RWPE2 (cell line): Measurements from ENCODE around the gene RADIL.

ENCODE experiments used
- ATAC-seq: fragments of 200-7000 bp; cut with Tn5 transposase; 3 replicates; pipeline ENCODE4 v1.9.1; 2021; ENCODE audit warnings: low read depth
- DNase-seq: peaks from one replicate; pipeline ENCODE4 v3.0.0-alpha.2; 2020; ENCODE audit warnings: low spot score
- H3K27ac ChIP-seq: fragments of 450-650 bp; 2 replicates; pipeline ENCODE4 v1.5.1; 2017; ENCODE audit warnings: mild to moderate bottlenecking; ENCODE audit not compliant: poor library complexity, severe bottlenecking
- H3K27me3 ChIP-seq: fragments of 250-450 bp; sonication (Bioruptor Pico); 2 replicates; pipeline ENCODE4 v1.5.1; 2021; ENCODE audit warnings: mild to moderate bottlenecking, moderate library complexity; ENCODE audit not compliant: insufficient read depth, poor library complexity, severe bottlenecking
- H3K36me3 ChIP-seq: fragments of 250-450 bp; sonication (Bioruptor Pico); 2 replicates; pipeline ENCODE4 v1.5.1; 2020; ENCODE audit warnings: low read depth, mild to moderate bottlenecking, moderate library complexity
- H3K4me1 ChIP-seq: fragments of 250-450 bp; sonication (Bioruptor Pico); 2 replicates; pipeline ENCODE4 v1.5.1; 2021; ENCODE audit warnings: mild to moderate bottlenecking, moderate library complexity; ENCODE audit not compliant: insufficient read depth, poor library complexity, severe bottlenecking
- H3K4me3 ChIP-seq: fragments of 250-450 bp; sonication (Bioruptor Pico); 2 replicates; pipeline ENCODE4 v1.5.1; 2021; ENCODE audit warnings: mild to moderate bottlenecking, moderate library complexity; ENCODE audit not compliant: severe bottlenecking
- H3K9me3 ChIP-seq: fragments of 250-450 bp; sonication (Bioruptor Pico); 2 replicates; pipeline ENCODE4 v1.5.1; 2021; ENCODE audit warnings: mild to moderate bottlenecking, moderate library complexity; ENCODE audit not compliant: severe bottlenecking
- CTCF ChIP-seq: fragments of 450-650 bp; IDR thresholded peaks from one replicate; pipeline ENCODE4 v1.5.1; 2017; ENCODE audit warnings: mild to moderate bottlenecking, moderate library complexity; ENCODE audit not compliant: poor library complexity, severe bottlenecking

Gene RADIL

GRCh38 chr7:4785371-4785770, 98.1 kb downstream of the RADIL start:
- ATAC-seq (no peak), DNase-seq (no peak)
- H3K27ac ChIP-seq: no peak overlapping the region
- no peaks in the 10 kb centered on the region for H3K27me3 ChIP-seq
- no peaks in the 10 kb centered on the region for H3K9me3 ChIP-seq
- no peak overlapping the region for H3K4me3 ChIP-seq
- no peaks in the 10 kb centered on the region for H3K4me1 ChIP-seq
- TF ChIP-seq CTCF: no peak
- peaks cover 24% of the 10 kb centered on the region for H3K36me3 ChIP-seq

GRCh38 chr7:4784799-4785198, 98.7 kb downstream of the RADIL start:
- no peak for ATAC-seq
- Histone ChIP-seq H3K9me3 (no peaks in the 10 kb centered on the region), H3K27me3 (no peaks in the 10 kb centered on the region), H3K27ac (no peak overlapping the region), H3K4me1 (no peaks in the 10 kb centered on the region), H3K4me3 (no peak overlapping the region), H3K36me3 (peaks cover 26% of the 10 kb centered on the region)
- no peak for DNase-seq
- TF ChIP-seq CTCF: no peak

- H3K27me3 ChIP-seq: no peaks in the 10 kb centered on the region
- no peak for TF ChIP-seq CTCF
- no peaks in the 10 kb centered on the region for H3K4me1 ChIP-seq
- H3K36me3 ChIP-seq: peaks cover 26% of the 10 kb centered on the region
- ATAC-seq (no peak), DNase-seq (no peak)
- H3K4me3 ChIP-seq: no peak overlapping the region
- H3K9me3 ChIP-seq: no peaks in the 10 kb centered on the region
- no peak overlapping the region for H3K27ac ChIP-seq
These were observed 99.7 kb downstream of the RADIL start for GRCh38 chr7:4783762-4784351.

GRCh38 chr7:4783292-4783652, 100.2 kb downstream of the RADIL start:
- DNase-seq (no peak), ATAC-seq (no peak)
- H3K36me3 ChIP-seq: peaks cover 23% of the 10 kb centered on the region
- H3K27me3 ChIP-seq: no peaks in the 10 kb centered on the region
- H3K4me1 ChIP-seq: no peaks in the 10 kb centered on the region
- no peak overlapping the region for H3K4me3 ChIP-seq
- TF ChIP-seq CTCF: no peak
- no peak overlapping the region for H3K27ac ChIP-seq
- no peaks in the 10 kb centered on the region for H3K9me3 ChIP-seq
